Measurements from ENCODE around the gene MTRR. TPM values are rescaled to one million over a fixed set of nuclear protein-coding genes. Genes with fewer than 3 reads are reported as not detected.

MTRR gene
- total RNA-seq (101 TPM), polyA plus RNA-seq (10 to 100 TPM; 39.1 to 73.5 (median 52.9) TPM)

- Histone ChIP-seq H3K27me3 (ENCODE audit: control insufficient read depth, insufficient read depth, low read length) (no peaks in the 10 kb centered on the region), H3K27ac (ENCODE audit: insufficient read depth, low read length, poor library complexity, severe bottlenecking) (peak within 1 kb of the TSS; percentile 82), H3K4me1 (ENCODE audit: control insufficient read depth, insufficient read depth, low read length, poor library complexity, severe bottlenecking) (peaks cover 56% of the 10 kb centered on the region), H3K4me3 (ENCODE audit: low read depth, low read length) (peak within 1 kb of the TSS; percentile 95), H3K9me3 (ENCODE audit: control insufficient read depth in 2 of 2, low read length in 2 of 2) (no peaks in the 10 kb centered on the region), H3K36me3 (ENCODE audit: control insufficient read depth, insufficient read depth, low read length) (peaks cover 16% of the 10 kb centered on the region)
- no peaks in the 10 kb centered on the region for H3K27me3 Mint-ChIP-seq
- H3K4me1 Mint-ChIP-seq = peaks cover 33 to 81% (median 48%) of the 10 kb centered on the region in 4 donors
- peaks cover 18% of the 10 kb centered on the region for H3K36me3 Mint-ChIP-seq
- DNase-seq = peak; percentile 85 to 95 (median 89)
- peak within 1 kb of the TSS; percentile 95 to 96 (median 96) for H3K4me3 Mint-ChIP-seq
- peak within 1 kb of the TSS; percentile 82 to 94 (median 91) for H3K27ac Mint-ChIP-seq
- peak; percentile 99 to 100 for ATAC-seq (ENCODE audit: low read depth in 2 of 2)
- no peaks in the 10 kb centered on the region for H3K9me3 Mint-ChIP-seq
Observed at GRCh38 chr5:7868773-7869473, at the start of gene MTRR, which contains the start of gene FASTKD3. Gene MTRR (plus strand): TSS chr5:7869148. CDS start chr5:7870795, 1,647 bp downstream. Gene FASTKD3 (minus strand): TSS chr5:7869031. CDS start chr5:7868083, 948 bp downstream.

- no peaks in the 10 kb centered on the region for H3K4me1 ChIP-seq (ENCODE audit: control insufficient read depth, insufficient read depth, low read length, poor library complexity, severe bottlenecking)
- no peaks in the 10 kb centered on the region for H3K27me3 ChIP-seq (ENCODE audit: control insufficient read depth, insufficient read depth, low read length)
- ATAC-seq (ENCODE audit: low read depth in 2 of 2) = no peak
- no peak overlapping the region for H3K4me3 Mint-ChIP-seq
- H3K4me1 Mint-ChIP-seq = no peaks in the 10 kb centered on the region
- H3K4me3 ChIP-seq (ENCODE audit: low read depth, low read length) = no peak overlapping the region
- H3K27ac Mint-ChIP-seq = no peak overlapping the region
- DNase-seq = no peak
- H3K27me3 Mint-ChIP-seq = no peaks in the 10 kb centered on the region
- H3K36me3 Mint-ChIP-seq = no peaks in the 10 kb centered on the region
- H3K36me3 ChIP-seq (ENCODE audit: control insufficient read depth, insufficient read depth, low read length) = no peaks in the 10 kb centered on the region
- no peaks in the 10 kb centered on the region for H3K9me3 Mint-ChIP-seq
- H3K27ac ChIP-seq (ENCODE audit: insufficient read depth, low read length, poor library complexity, severe bottlenecking) = no peak overlapping the region
- no peaks in the 10 kb centered on the region for H3K9me3 ChIP-seq (ENCODE audit: control insufficient read depth in 2 of 2, low read length in 2 of 2)
Observed at GRCh38 chr5:7822449-7822848, 46.5 kb upstream of the MTRR start.

- ATAC-seq (ENCODE audit: low read depth in 2 of 2) (no peak), DNase-seq (no peak)
- Mint-ChIP-seq H3K4me1 (no peaks in the 10 kb centered on the region), H3K4me3 (no peak overlapping the region), H3K27ac (no peak overlapping the region), H3K36me3 (no peaks in the 10 kb centered on the region), H3K27me3 (peaks cover 1% of the 10 kb centered on the region), H3K9me3 (no peaks in the 10 kb centered on the region)
- no peak overlapping the region for H3K27ac ChIP-seq (ENCODE audit: insufficient read depth, low read length, poor library complexity, severe bottlenecking)
- no peaks in the 10 kb centered on the region for H3K27me3 ChIP-seq (ENCODE audit: control insufficient read depth, insufficient read depth, low read length)
- no peaks in the 10 kb centered on the region for H3K36me3 ChIP-seq (ENCODE audit: control insufficient read depth, insufficient read depth, low read length)
- H3K9me3 ChIP-seq (ENCODE audit: control insufficient read depth in 2 of 2, low read length in 2 of 2) = no peaks in the 10 kb centered on the region
- H3K4me1 ChIP-seq (ENCODE audit: control insufficient read depth, insufficient read depth, low read length, poor library complexity, severe bottlenecking) = no peaks in the 10 kb centered on the region
- no peak overlapping the region for H3K4me3 ChIP-seq (ENCODE audit: low read depth, low read length)
Observed at GRCh38 chr5:7823594-7823993, 45.4 kb upstream of the MTRR start.

GRCh38 chr5:7824995-7825394 lies 44.0 kb upstream of the MTRR start:
- ATAC-seq (ENCODE audit: low read depth in 2 of 2) = no peak
- H3K4me1 ChIP-seq (ENCODE audit: control insufficient read depth, insufficient read depth, low read length, poor library complexity, severe bottlenecking) = no peaks in the 10 kb centered on the region
- no peak for DNase-seq
- no peaks in the 10 kb centered on the region for H3K9me3 ChIP-seq (ENCODE audit: control insufficient read depth in 2 of 2, low read length in 2 of 2)
- no peaks in the 10 kb centered on the region for H3K4me1 Mint-ChIP-seq
- peaks cover 4% of the 10 kb centered on the region for H3K27me3 Mint-ChIP-seq
- H3K36me3 ChIP-seq (ENCODE audit: control insufficient read depth, insufficient read depth, low read length) = no peaks in the 10 kb centered on the region
- H3K4me3 Mint-ChIP-seq = no peak overlapping the region
- no peaks in the 10 kb centered on the region for H3K27me3 ChIP-seq (ENCODE audit: control insufficient read depth, insufficient read depth, low read length)
- H3K27ac Mint-ChIP-seq = no peak overlapping the region
- no peaks in the 10 kb centered on the region for H3K9me3 Mint-ChIP-seq
- H3K27ac ChIP-seq (ENCODE audit: insufficient read depth, low read length, poor library complexity, severe bottlenecking) = no peak overlapping the region
- no peak overlapping the region for H3K4me3 ChIP-seq (ENCODE audit: low read depth, low read length)
- no peaks in the 10 kb centered on the region for H3K36me3 Mint-ChIP-seq

- Mint-ChIP-seq H3K27ac (no peak overlapping the region), H3K4me1 (no peaks in the 10 kb centered on the region), H3K9me3 (no peaks in the 10 kb centered on the region), H3K36me3 (no peaks in the 10 kb centered on the region), H3K4me3 (no peak overlapping the region), H3K27me3 (peaks cover 4% of the 10 kb centered on the region)
- ATAC-seq (ENCODE audit: low read depth in 2 of 2) (no peak), DNase-seq (no peak)
- H3K4me3 ChIP-seq (ENCODE audit: low read depth, low read length) = no peak overlapping the region
- no peaks in the 10 kb centered on the region for H3K27me3 ChIP-seq (ENCODE audit: control insufficient read depth, insufficient read depth, low read length)
- no peaks in the 10 kb centered on the region for H3K36me3 ChIP-seq (ENCODE audit: control insufficient read depth, insufficient read depth, low read length)
- no peak overlapping the region for H3K27ac ChIP-seq (ENCODE audit: insufficient read depth, low read length, poor library complexity, severe bottlenecking)
- H3K9me3 ChIP-seq (ENCODE audit: control insufficient read depth in 2 of 2, low read length in 2 of 2) = no peaks in the 10 kb centered on the region
- H3K4me1 ChIP-seq (ENCODE audit: control insufficient read depth, insufficient read depth, low read length, poor library complexity, severe bottlenecking) = no peaks in the 10 kb centered on the region
Observed at GRCh38 chr5:7825630-7826029, 43.3 kb upstream of the MTRR start.

GRCh38 chr5:7827610-7828009 lies 41.3 kb upstream of the MTRR start:
- H3K27me3 Mint-ChIP-seq = peaks cover 8% of the 10 kb centered on the region
- no peaks in the 10 kb centered on the region for H3K4me1 Mint-ChIP-seq

GRCh38 chr5:7828269-7828668 lies 40.7 kb upstream of the MTRR start:
- H3K4me3 ChIP-seq (ENCODE audit: low read depth, low read length) = no peak overlapping the region
- Mint-ChIP-seq H3K27ac (no peak overlapping the region), H3K4me1 (no peaks in the 10 kb centered on the region), H3K36me3 (no peaks in the 10 kb centered on the region), H3K27me3 (peaks cover 8% of the 10 kb centered on the region), H3K4me3 (no peak overlapping the region), H3K9me3 (no peaks in the 10 kb centered on the region)
- H3K27ac ChIP-seq (ENCODE audit: insufficient read depth, low read length, poor library complexity, severe bottlenecking) = no peak overlapping the region
- no peaks in the 10 kb centered on the region for H3K9me3 ChIP-seq (ENCODE audit: control insufficient read depth in 2 of 2, low read length in 2 of 2)
- H3K36me3 ChIP-seq (ENCODE audit: control insufficient read depth, insufficient read depth, low read length) = no peaks in the 10 kb centered on the region
- ATAC-seq (ENCODE audit: low read depth in 2 of 2) (no peak), DNase-seq (no peak)
- H3K4me1 ChIP-seq (ENCODE audit: control insufficient read depth, insufficient read depth, low read length, poor library complexity, severe bottlenecking) = no peaks in the 10 kb centered on the region
- no peaks in the 10 kb centered on the region for H3K27me3 ChIP-seq (ENCODE audit: control insufficient read depth, insufficient read depth, low read length)

More at GRCh38 chr5:7827610-7828009, 41.3 kb upstream of the MTRR start:
- Histone ChIP-seq H3K27ac (ENCODE audit: insufficient read depth, low read length, poor library complexity, severe bottlenecking) (no peak overlapping the region), H3K4me1 (ENCODE audit: control insufficient read depth, insufficient read depth, low read length, poor library complexity, severe bottlenecking) (no peaks in the 10 kb centered on the region), H3K36me3 (ENCODE audit: control insufficient read depth, insufficient read depth, low read length) (no peaks in the 10 kb centered on the region), H3K9me3 (ENCODE audit: control insufficient read depth in 2 of 2, low read length in 2 of 2) (no peaks in the 10 kb centered on the region), H3K27me3 (ENCODE audit: control insufficient read depth, insufficient read depth, low read length) (no peaks in the 10 kb centered on the region), H3K4me3 (ENCODE audit: low read depth, low read length) (no peak overlapping the region)
- H3K4me3 Mint-ChIP-seq = no peak overlapping the region
- H3K27ac Mint-ChIP-seq = no peak overlapping the region
- H3K9me3 Mint-ChIP-seq = no peaks in the 10 kb centered on the region
- no peaks in the 10 kb centered on the region for H3K36me3 Mint-ChIP-seq
- DNase-seq (no peak), ATAC-seq (ENCODE audit: low read depth in 2 of 2) (no peak)

- DNase-seq (no peak), ATAC-seq (ENCODE audit: low read depth in 2 of 2) (no peak)
- no peak overlapping the region for H3K27ac Mint-ChIP-seq
- Histone ChIP-seq H3K27me3 (ENCODE audit: control insufficient read depth, insufficient read depth, low read length) (peaks cover 2% of the 10 kb centered on the region), H3K36me3 (ENCODE audit: control insufficient read depth, insufficient read depth, low read length) (no peaks in the 10 kb centered on the region), H3K9me3 (ENCODE audit: control insufficient read depth in 2 of 2, low read length in 2 of 2) (no peaks in the 10 kb centered on the region), H3K27ac (ENCODE audit: insufficient read depth, low read length, poor library complexity, severe bottlenecking) (no peak overlapping the region), H3K4me3 (ENCODE audit: low read depth, low read length) (no peak overlapping the region), H3K4me1 (ENCODE audit: control insufficient read depth, insufficient read depth, low read length, poor library complexity, severe bottlenecking) (no peaks in the 10 kb centered on the region)
- no peak overlapping the region for H3K4me3 Mint-ChIP-seq
- no peaks in the 10 kb centered on the region for H3K4me1 Mint-ChIP-seq
- H3K27me3 Mint-ChIP-seq = peaks cover 5% of the 10 kb centered on the region
- no peaks in the 10 kb centered on the region for H3K36me3 Mint-ChIP-seq
- no peaks in the 10 kb centered on the region for H3K9me3 Mint-ChIP-seq
Observed at GRCh38 chr5:7834982-7835381, 34.0 kb upstream of the MTRR start.

All from CD4-positive, CD25-positive, alpha-beta regulatory T cell (primary cell).